ENCODE results near the gene SLC29A1. TPM values are rescaled to one million over a fixed set of nuclear protein-coding genes. Genes with fewer than 3 reads are reported as not detected.

The SLC29A1 gene
- total and polyA plus RNA-seq, 2 experiments from 2014 or later = 23.3 to 30.8 TPM

DNA sequence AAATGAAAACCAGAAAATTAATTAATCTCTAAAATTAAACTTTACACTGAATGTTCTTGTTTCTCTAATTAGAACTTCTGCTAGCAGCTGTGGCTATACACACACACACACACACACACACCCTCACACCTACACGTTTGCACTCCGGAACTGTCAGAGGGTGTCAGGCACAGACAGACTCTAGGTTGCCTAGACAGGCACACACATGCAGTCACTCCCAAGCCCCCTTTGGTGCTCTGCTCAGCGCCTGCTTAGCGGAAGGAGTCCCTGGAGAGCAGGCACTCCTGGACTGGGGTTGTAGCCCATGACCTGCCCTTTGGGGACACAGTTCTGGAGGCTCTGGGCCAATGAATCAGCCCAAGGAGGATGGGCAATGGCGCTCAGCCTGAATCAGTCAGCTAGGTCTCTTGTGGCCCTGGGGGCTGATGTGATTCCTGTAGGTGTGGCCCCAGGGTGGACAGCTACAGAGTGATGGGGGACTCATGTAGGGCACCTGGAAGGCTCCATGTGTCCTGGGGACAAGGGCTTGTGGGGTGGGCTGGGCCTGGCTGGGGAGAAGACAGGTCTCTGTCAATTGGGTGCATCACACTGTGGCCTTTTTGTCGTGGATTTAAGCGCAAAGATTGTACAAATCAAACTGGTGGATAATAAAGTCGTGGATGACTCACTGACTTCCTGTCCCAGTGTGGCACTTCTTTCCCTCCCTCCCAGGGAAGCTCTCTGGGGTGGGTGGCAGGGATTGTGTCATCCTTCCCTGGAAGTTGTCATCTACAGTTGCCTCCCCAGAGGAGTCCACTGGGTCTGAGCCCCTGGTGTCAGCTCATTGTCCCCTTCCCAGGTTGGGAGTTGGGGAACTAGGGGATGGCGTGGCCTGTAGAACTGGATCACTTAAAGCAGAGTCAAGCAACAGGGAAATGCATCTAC is 55.6 kb downstream of the SLC29A1 start:
- TF ChIP-seq EZH2 (IDR thresholded peaks at IDR 0.05; ENCODE audit: borderline replicate concordance) (no peak), EZH2phosphoT487 (IDR thresholded peaks at IDR 0.05; ENCODE audit: low read depth, severe bottlenecking, unreplicated experiment) (no peak)
- TF ChIP-seq, protein P1, sequence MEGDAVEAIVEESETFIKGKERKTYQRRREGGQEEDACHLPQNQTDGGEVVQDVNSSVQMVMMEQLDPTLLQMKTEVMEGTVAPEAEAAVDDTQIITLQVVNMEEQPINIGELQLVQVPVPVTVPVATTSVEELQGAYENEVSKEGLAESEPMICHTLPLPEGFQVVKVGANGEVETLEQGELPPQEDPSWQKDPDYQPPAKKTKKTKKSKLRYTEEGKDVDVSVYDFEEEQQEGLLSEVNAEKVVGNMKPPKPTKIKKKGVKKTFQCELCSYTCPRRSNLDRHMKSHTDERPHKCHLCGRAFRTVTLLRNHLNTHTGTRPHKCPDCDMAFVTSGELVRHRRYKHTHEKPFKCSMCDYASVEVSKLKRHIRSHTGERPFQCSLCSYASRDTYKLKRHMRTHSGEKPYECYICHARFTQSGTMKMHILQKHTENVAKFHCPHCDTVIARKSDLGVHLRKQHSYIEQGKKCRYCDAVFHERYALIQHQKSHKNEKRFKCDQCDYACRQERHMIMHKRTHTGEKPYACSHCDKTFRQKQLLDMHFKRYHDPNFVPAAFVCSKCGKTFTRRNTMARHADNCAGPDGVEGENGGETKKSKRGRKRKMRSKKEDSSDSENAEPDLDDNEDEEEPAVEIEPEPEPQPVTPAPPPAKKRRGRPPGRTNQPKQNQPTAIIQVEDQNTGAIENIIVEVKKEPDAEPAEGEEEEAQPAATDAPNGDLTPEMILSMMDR (IDR thresholded peaks at IDR 0.05; ENCODE audit: poor library complexity) = no peak
- no peaks in the 10 kb centered on the region for H3K9me3 ChIP-seq (ENCODE audit: low read depth)
- no peaks in the 10 kb centered on the region for H3K79me2 ChIP-seq
- no peak overlapping the region for H3K27ac ChIP-seq
- H4K20me1 ChIP-seq (ENCODE audit: insufficient read depth, poor library complexity, severe bottlenecking) = no peaks in the 10 kb centered on the region
- H3K4me2 ChIP-seq = no peak overlapping the region
- H2AFZ ChIP-seq = no peak overlapping the region
- H3K9me2 ChIP-seq (replicated peaks; ENCODE audit: insufficient read depth) = no peaks in the 10 kb centered on the region
- H3K4me1 ChIP-seq (ENCODE audit: insufficient read depth) = no peaks in the 10 kb centered on the region
- H3K4me3 ChIP-seq = no peak overlapping the region
- no peak for DNase-seq (ENCODE audit: low spot score)
- H3K27me3 ChIP-seq = peaks cover 61% of the 10 kb centered on the region
- WGBS (ENCODE audit: low lambda C conversion rate, missing lambda C conversion rate) = 69% methylated on average over 9 of the region's 9 CpGs
- no peaks in the 10 kb centered on the region for H3K36me3 ChIP-seq (replicated peaks; ENCODE audit: insufficient read depth, low read depth)

MicroRNAs within 50 kb of the gene (microRNA counts, 767-probe panel; counts per million panel counts)
- not detected for microRNA hsa-miR-4647

Small RNA genes within 50 kb of the gene (small RNA-seq; reads per million reads assigned to genes)
- gene RN7SL811P = not detected

Other genes with a start within 250 kb of the SLC29A1 start
- 58.3 and 64.3 TPM in 2 replicates for gene MRPL14, start 96.1 kb upstream of the SLC29A1 start, total RNA-seq
- gene MRPL14, start 96.1 kb upstream of the SLC29A1 start, polyA plus RNA-seq = 106 and 124 TPM in 2 replicates
- gene TMEM63B, start 96.0 kb upstream of the SLC29A1 start, total RNA-seq = 31.8 and 43.5 TPM in 2 replicates
- gene TMEM63B, start 96.0 kb upstream of the SLC29A1 start, polyA plus RNA-seq = 28.7 and 31.4 TPM in 2 replicates
- gene CAPN11, start 64.8 kb upstream of the SLC29A1 start, total RNA-seq = 0.16 and 0.23 TPM in 2 replicates
- 0.13 and 0.39 TPM in 2 replicates for gene CAPN11, start 64.8 kb upstream of the SLC29A1 start, polyA plus RNA-seq
- gene MYMX, start 6.7 kb upstream of the SLC29A1 start, total RNA-seq = not detected in 2 replicates
- gene MYMX, start 6.7 kb upstream of the SLC29A1 start, polyA plus RNA-seq = 2.0 TPM in 1 of 2 replicates, not detected in the other
- gene HSP90AB1, start 23.5 kb downstream of the SLC29A1 start, total RNA-seq = 884 and 891 TPM in 2 replicates
- gene HSP90AB1, start 23.5 kb downstream of the SLC29A1 start, polyA plus RNA-seq = 422 and 440 TPM in 2 replicates
- gene SLC35B2, start 33.9 kb downstream of the SLC29A1 start, total RNA-seq = 73.0 and 74.1 TPM in 2 replicates
- gene SLC35B2, start 33.9 kb downstream of the SLC29A1 start, polyA plus RNA-seq = 92.9 and 104 TPM in 2 replicates
- 13.2 and 16.7 TPM in 2 replicates for gene NFKBIE, start 42.0 kb downstream of the SLC29A1 start, total RNA-seq
- 9.6 and 14.0 TPM in 2 replicates for gene NFKBIE, start 42.0 kb downstream of the SLC29A1 start, polyA plus RNA-seq
- 0.30 and 0.44 TPM in 2 replicates for gene TMEM151B, start 46.9 kb downstream of the SLC29A1 start, total RNA-seq
- gene TMEM151B, start 46.9 kb downstream of the SLC29A1 start, polyA plus RNA-seq = 0.30 and 1.0 TPM in 2 replicates
- gene AARS2, start 89.8 kb downstream of the SLC29A1 start, total RNA-seq = 8.8 and 12.6 TPM in 2 replicates
- gene AARS2, start 89.8 kb downstream of the SLC29A1 start, polyA plus RNA-seq = 11.9 and 17.6 TPM in 2 replicates
- not detected in 2 replicates for gene SPATS1, start 119.1 kb downstream of the SLC29A1 start, total RNA-seq
- gene SPATS1, start 119.1 kb downstream of the SLC29A1 start, polyA plus RNA-seq = not detected in 2 replicates
- gene CDC5L, start 164.1 kb downstream of the SLC29A1 start, total RNA-seq = 22.8 and 23.1 TPM in 2 replicates
- 10.0 and 12.5 TPM in 2 replicates for gene CDC5L, start 164.1 kb downstream of the SLC29A1 start, polyA plus RNA-seq